ENCODE measurements around the gene NID2. TPM values are rescaled to one million over a fixed set of nuclear protein-coding genes. Genes with fewer than 3 reads are reported as not detected.
A peak's percentile ranks its signal among the peaks of the same experiment; 100 is the strongest.

The NID2 gene
- polyA plus RNA-seq, 6 donors from 2014 or later, result 0.52 to 1.7 (median 0.77) TPM; not detected in 1

GRCh38 chr14:51993285-51993920 lies 75.5 kb downstream of the NID2 start:
- peaks cover 7 to 15% of the 10 kb centered on the region in 2 donors for H3K36me3 Mint-ChIP-seq
- DNase-seq, result no peak
- peak overlapping the region; percentile 1 to 94 (median 70) for H3K27ac Mint-ChIP-seq
- peaks cover 32 to 35% (median 34%) of the 10 kb centered on the region in 3 donors for H3K4me1 Mint-ChIP-seq
- ATAC-seq (ENCODE audit: low read depth in 2 of 2), result no peak
- H3K4me3 Mint-ChIP-seq, result peak overlapping the region in 2 of 8 donors; percentile 12 to 60
- H3K27me3 Mint-ChIP-seq, result no peaks in the 10 kb centered on the region
- H3K9me3 Mint-ChIP-seq, result no peaks in the 10 kb centered on the region

GRCh38 chr14:51990488-51990887 lies 78.4 kb downstream of the NID2 start:
- ATAC-seq (ENCODE audit: low read depth in 2 of 2) (no peak), DNase-seq (no peak)
- peaks cover 7 to 15% of the 10 kb centered on the region in 2 donors for H3K36me3 Mint-ChIP-seq
- H3K27ac Mint-ChIP-seq, result peak overlapping the region in 4 of 6 donors; percentile 93 to 99 (median 96)
- no peaks in the 10 kb centered on the region for H3K27me3 Mint-ChIP-seq
- H3K4me3 Mint-ChIP-seq, result peak overlapping the region; percentile 89 to 98 (median 94)
- no peaks in the 10 kb centered on the region for H3K9me3 Mint-ChIP-seq
- H3K4me1 Mint-ChIP-seq, result peaks cover 29 to 33% (median 31%) of the 10 kb centered on the region in 3 donors

- Mint-ChIP-seq H3K27me3 (peaks cover 0 to 5% (median 0%) of the 10 kb centered on the region in 3 donors), H3K27ac (peak within 1 kb of the TSS; percentile 93 to 99 (median 96)), H3K4me1 (peaks cover 26 to 31% (median 27%) of the 10 kb centered on the region in 3 donors), H3K36me3 (peaks cover 5 to 9% of the 10 kb centered on the region in 2 donors), H3K9me3 (peaks cover 0 to 3% (median 0%) of the 10 kb centered on the region in 7 donors), H3K4me3 (peak within 1 kb of the TSS; percentile 89 to 98 (median 94))
- ATAC-seq (ENCODE audit: low read depth in 2 of 2) (peak; percentile 94 to 95), DNase-seq (peak; percentile 91)
Measured at GRCh38 chr14:51989293-51990234, 79.3 kb downstream of the NID2 start, which contains the start of gene RTRAF. RTRAF (plus strand) TSS chr14:51989546; CDS start chr14:51989640, 94 bp downstream.

- no peak for DNase-seq
- peaks cover 15 to 25% (median 15%) of the 10 kb centered on the region in 3 donors for H3K4me1 Mint-ChIP-seq
- H3K4me3 Mint-ChIP-seq, result peak overlapping the region in 7 of 8 donors; percentile 21 to 98 (median 94)
- H3K27me3 Mint-ChIP-seq, result peaks cover 0 to 5% (median 2%) of the 10 kb centered on the region in 3 donors
- no peak for ATAC-seq (ENCODE audit: low read depth in 2 of 2)
- peak overlapping the region in 5 of 6 donors; percentile 11 to 99 (median 94) for H3K27ac Mint-ChIP-seq
- H3K36me3 Mint-ChIP-seq, result no peaks in the 10 kb centered on the region
- H3K9me3 Mint-ChIP-seq, result peaks cover 0 to 8% (median 2%) of the 10 kb centered on the region in 7 donors
Measured at GRCh38 chr14:51988221-51988620, 80.6 kb downstream of the NID2 start.

GRCh38 chr14:51981218-51981854 lies 87.5 kb downstream of the NID2 start:
- no peak overlapping the region for H3K27ac Mint-ChIP-seq
- no peak for DNase-seq

GRCh38 chr14:51979088-51979709 lies 89.7 kb downstream of the NID2 start:
- DNase-seq (peak; percentile 65), ATAC-seq (ENCODE audit: low read depth in 2 of 2) (peak; percentile 75 to 84)
- Mint-ChIP-seq H3K27me3 (peaks cover 0 to 12% (median 6%) of the 10 kb centered on the region in 3 donors), H3K4me1 (peaks cover 0 to 4% (median 3%) of the 10 kb centered on the region in 3 donors), H3K27ac (no peak overlapping the region), H3K4me3 (no peak overlapping the region), H3K9me3 (peaks cover 0 to 5% (median 0%) of the 10 kb centered on the region in 7 donors), H3K36me3 (no peaks in the 10 kb centered on the region)

More at GRCh38 chr14:51981218-51981854, 87.5 kb downstream of the NID2 start:
- ATAC-seq (ENCODE audit: low read depth in 2 of 2), result no peak
- Mint-ChIP-seq H3K4me3 (no peak overlapping the region), H3K4me1 (peaks cover 0 to 4% (median 3%) of the 10 kb centered on the region in 3 donors), H3K36me3 (no peaks in the 10 kb centered on the region), H3K27me3 (peaks cover 5 to 12% (median 6%) of the 10 kb centered on the region in 3 donors), H3K9me3 (peaks cover 0 to 8% (median 2%) of the 10 kb centered on the region in 7 donors)

GRCh38 chr14:51978681-51979085 lies 90.2 kb downstream of the NID2 start:
- peaks cover 0 to 12% (median 6%) of the 10 kb centered on the region in 3 donors for H3K27me3 Mint-ChIP-seq
- H3K36me3 Mint-ChIP-seq, result no peaks in the 10 kb centered on the region
- no peak overlapping the region for H3K4me3 Mint-ChIP-seq
- DNase-seq (no peak), ATAC-seq (ENCODE audit: low read depth in 2 of 2) (no peak)
- peaks cover 0 to 2% (median 0%) of the 10 kb centered on the region in 7 donors for H3K9me3 Mint-ChIP-seq
- H3K27ac Mint-ChIP-seq, result no peak overlapping the region
- H3K4me1 Mint-ChIP-seq, result peaks cover 0 to 4% (median 3%) of the 10 kb centered on the region in 3 donors

GRCh38 chr14:51977075-51977474 lies 91.8 kb downstream of the NID2 start:
- Mint-ChIP-seq H3K4me3 (peak overlapping the region in 1 of 8 donors; percentile 7), H3K27me3 (peaks cover 0 to 12% (median 0%) of the 10 kb centered on the region in 3 donors), H3K27ac (no peak overlapping the region), H3K4me1 (peaks cover 0 to 4% (median 3%) of the 10 kb centered on the region in 3 donors), H3K36me3 (no peaks in the 10 kb centered on the region), H3K9me3 (no peaks in the 10 kb centered on the region)
- ATAC-seq (ENCODE audit: low read depth in 2 of 2) (no peak), DNase-seq (no peak)

- H3K4me1 Mint-ChIP-seq, result no peaks in the 10 kb centered on the region
- no peak overlapping the region for H3K4me3 Mint-ChIP-seq
- DNase-seq, result no peak
- ATAC-seq (ENCODE audit: low read depth in 2 of 2), result no peak
- H3K27me3 Mint-ChIP-seq, result no peaks in the 10 kb centered on the region
- no peaks in the 10 kb centered on the region for H3K36me3 Mint-ChIP-seq
- no peaks in the 10 kb centered on the region for H3K9me3 Mint-ChIP-seq
- H3K27ac Mint-ChIP-seq, result peak overlapping the region in 2 of 6 donors; percentile 7 to 52
Measured at GRCh38 chr14:51972566-51972965, 96.3 kb downstream of the NID2 start.

- no peaks in the 10 kb centered on the region for H3K9me3 Mint-ChIP-seq
- H3K27ac Mint-ChIP-seq, result peak overlapping the region in 2 of 6 donors; percentile 36 to 67
- ATAC-seq (ENCODE audit: low read depth in 2 of 2) (no peak), DNase-seq (no peak)
- H3K27me3 Mint-ChIP-seq, result no peaks in the 10 kb centered on the region
- no peaks in the 10 kb centered on the region for H3K36me3 Mint-ChIP-seq
- H3K4me1 Mint-ChIP-seq, result no peaks in the 10 kb centered on the region
- H3K4me3 Mint-ChIP-seq, result no peak overlapping the region
Measured at GRCh38 chr14:51969852-51970540, 98.9 kb downstream of the NID2 start.

- H3K4me1 Mint-ChIP-seq, result peaks cover 3 to 7% (median 4%) of the 10 kb centered on the region in 3 donors
- H3K9me3 Mint-ChIP-seq, result no peaks in the 10 kb centered on the region
- DNase-seq, result no peak
- no peak overlapping the region for H3K27ac Mint-ChIP-seq
- H3K4me3 Mint-ChIP-seq, result no peak overlapping the region
- H3K36me3 Mint-ChIP-seq, result peaks cover 0 to 9% of the 10 kb centered on the region in 2 donors
- no peaks in the 10 kb centered on the region for H3K27me3 Mint-ChIP-seq
- no peak for ATAC-seq (ENCODE audit: low read depth in 2 of 2)
Measured at GRCh38 chr14:51967521-51967920, 101.3 kb downstream of the NID2 start.

GRCh38 chr14:51963286-51963685 lies 105.6 kb downstream of the NID2 start:
- no peak for ATAC-seq (ENCODE audit: low read depth in 2 of 2)
- Mint-ChIP-seq H3K4me3 (no peak overlapping the region), H3K9me3 (peaks cover 6 to 21% (median 15%) of the 10 kb centered on the region in 7 donors), H3K27me3 (no peaks in the 10 kb centered on the region), H3K36me3 (peaks cover 31 to 40% of the 10 kb centered on the region in 2 donors), H3K4me1 (peaks cover 15 to 18% (median 16%) of the 10 kb centered on the region in 3 donors), H3K27ac (peak overlapping the region in 4 of 6 donors; percentile 1 to 93 (median 29))
- no peak for DNase-seq

All from naive B cell (primary cell).